Nephron (organoid): Measurements from ENCODE around the gene CALB2.

Experiments
- H3K27ac Mint-ChIP-seq, 3 experiments: 2 replicates each; pipeline ENCODE4 v1.8.0; 2020; ENCODE audit warnings: mixed read lengths in 3 of 3, mild to moderate bottlenecking in 2 of 3, moderate library complexity in 1 of 3
- H3K27me3 Mint-ChIP-seq: 2 replicates; pipeline ENCODE4 v1.8.0; 2021; ENCODE audit warnings: low read depth, mild to moderate bottlenecking, moderate library complexity, mixed read lengths
- H3K36me3 Mint-ChIP-seq: 2 replicates; pipeline ENCODE4 v1.8.0; 2020; ENCODE audit warnings: low read depth, mixed read lengths
- H3K4me1 Mint-ChIP-seq: 2 replicates; pipeline ENCODE4 v1.8.0; 2020; ENCODE audit warnings: mixed read lengths
- H3K4me3 Mint-ChIP-seq, 3 experiments: 2 replicates each; pipeline ENCODE4 v1.8.0; 2020; ENCODE audit warnings: mild to moderate bottlenecking in 3 of 3, mixed read lengths in 3 of 3, moderate library complexity in 2 of 3
- H3K9me3 Mint-ChIP-seq: 2 replicates; pipeline ENCODE4 v1.8.0; 2020; ENCODE audit warnings: mixed read lengths
- TF ChIP-seq, protein P1 (sequence below), 3 experiments: fragments of 200-600 bp; sonication (generic); IDR thresholded peaks; one replicate each; pipeline ENCODE4 v1.5.0; 2021; ENCODE audit warnings: antibody characterized with exemption in 3 of 3; ENCODE audit not compliant: unreplicated experiment in 3 of 3

CALB2 gene

DNA sequence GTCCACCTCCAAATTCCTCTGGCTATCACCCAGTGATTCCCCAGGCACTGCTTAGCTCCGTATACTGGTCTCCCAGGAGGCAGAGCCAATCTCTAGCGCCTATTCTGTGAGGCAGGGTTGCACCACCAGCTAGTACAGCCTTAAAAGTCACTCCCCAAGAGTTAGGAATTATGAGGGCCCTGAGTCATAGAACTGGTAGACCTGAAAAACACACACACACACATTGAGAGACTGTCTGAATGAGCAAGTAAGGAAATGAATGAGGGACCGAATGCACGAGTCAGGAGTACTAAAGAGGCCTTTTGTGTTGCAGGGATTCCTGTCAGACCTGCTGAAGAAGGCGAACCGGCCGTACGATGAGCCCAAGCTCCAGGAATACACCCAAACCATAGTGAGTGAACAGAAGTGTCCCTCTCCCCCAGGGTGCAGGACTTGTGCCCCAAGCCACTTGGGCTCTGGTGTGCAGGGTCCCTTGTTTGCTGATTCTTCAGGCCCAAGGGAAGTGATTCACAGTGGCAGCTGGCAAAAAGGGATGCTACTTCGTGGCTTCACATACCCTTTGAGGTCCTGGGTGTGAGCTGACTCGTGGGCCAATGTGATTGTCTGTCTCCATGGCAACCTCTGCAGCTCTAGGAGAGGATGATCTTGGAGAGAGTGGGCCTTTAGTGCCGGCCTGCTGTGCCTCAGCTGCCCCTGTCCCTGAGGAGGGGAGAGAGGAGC is 24.7 kb downstream of the CALB2 start:
- no peaks in the 10 kb centered on the region for H3K36me3 Mint-ChIP-seq
- H3K4me3 Mint-ChIP-seq = no peak overlapping the region
- peaks cover 2% of the 10 kb centered on the region for H3K9me3 Mint-ChIP-seq
- H3K27ac Mint-ChIP-seq = no peak overlapping the region
- peaks cover 57% of the 10 kb centered on the region for H3K27me3 Mint-ChIP-seq
- H3K4me1 Mint-ChIP-seq = peaks cover 9% of the 10 kb centered on the region
- TF ChIP-seq, protein P1, sequence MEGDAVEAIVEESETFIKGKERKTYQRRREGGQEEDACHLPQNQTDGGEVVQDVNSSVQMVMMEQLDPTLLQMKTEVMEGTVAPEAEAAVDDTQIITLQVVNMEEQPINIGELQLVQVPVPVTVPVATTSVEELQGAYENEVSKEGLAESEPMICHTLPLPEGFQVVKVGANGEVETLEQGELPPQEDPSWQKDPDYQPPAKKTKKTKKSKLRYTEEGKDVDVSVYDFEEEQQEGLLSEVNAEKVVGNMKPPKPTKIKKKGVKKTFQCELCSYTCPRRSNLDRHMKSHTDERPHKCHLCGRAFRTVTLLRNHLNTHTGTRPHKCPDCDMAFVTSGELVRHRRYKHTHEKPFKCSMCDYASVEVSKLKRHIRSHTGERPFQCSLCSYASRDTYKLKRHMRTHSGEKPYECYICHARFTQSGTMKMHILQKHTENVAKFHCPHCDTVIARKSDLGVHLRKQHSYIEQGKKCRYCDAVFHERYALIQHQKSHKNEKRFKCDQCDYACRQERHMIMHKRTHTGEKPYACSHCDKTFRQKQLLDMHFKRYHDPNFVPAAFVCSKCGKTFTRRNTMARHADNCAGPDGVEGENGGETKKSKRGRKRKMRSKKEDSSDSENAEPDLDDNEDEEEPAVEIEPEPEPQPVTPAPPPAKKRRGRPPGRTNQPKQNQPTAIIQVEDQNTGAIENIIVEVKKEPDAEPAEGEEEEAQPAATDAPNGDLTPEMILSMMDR (IDR thresholded peaks at IDR 0.05; ENCODE audit: unreplicated experiment in 3 of 3) = no peak

DNA sequence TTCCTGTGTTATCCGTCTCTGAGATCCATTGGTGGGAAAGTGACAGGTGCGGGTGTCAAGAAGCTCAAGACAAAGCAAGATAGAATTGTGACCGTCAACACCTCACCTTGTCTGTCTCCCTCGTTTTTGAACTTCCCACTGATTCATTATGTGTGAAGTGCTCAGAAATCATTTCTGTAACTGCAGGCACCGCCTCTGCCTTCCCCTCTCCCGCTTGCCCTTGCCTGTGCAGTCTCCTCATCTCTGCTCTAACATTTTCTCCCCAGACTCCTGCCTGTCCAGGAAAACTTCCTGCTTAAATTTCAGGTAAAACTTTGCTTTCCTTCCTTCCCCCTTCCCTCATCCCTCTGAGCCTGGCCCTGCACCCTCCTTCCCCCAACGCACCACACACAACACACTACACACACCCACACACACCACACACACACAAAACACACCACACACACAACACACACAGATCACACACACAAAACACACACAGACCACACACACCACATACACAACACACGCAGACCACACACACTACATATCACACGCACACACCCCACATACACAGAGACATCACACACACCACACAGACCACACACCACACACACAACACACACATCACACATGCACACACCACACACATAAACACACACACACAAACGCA is 25.7 kb downstream of the CALB2 start:
- Mint-ChIP-seq H3K36me3 (no peaks in the 10 kb centered on the region), H3K9me3 (peaks cover 2% of the 10 kb centered on the region), H3K27me3 (peaks cover 52% of the 10 kb centered on the region), H3K4me1 (peaks cover 9% of the 10 kb centered on the region), H3K4me3 (no peak overlapping the region), H3K27ac (no peak overlapping the region)
- TF ChIP-seq, protein P1 (IDR thresholded peaks at IDR 0.05; ENCODE audit: unreplicated experiment in 3 of 3) = no peak

DNA sequence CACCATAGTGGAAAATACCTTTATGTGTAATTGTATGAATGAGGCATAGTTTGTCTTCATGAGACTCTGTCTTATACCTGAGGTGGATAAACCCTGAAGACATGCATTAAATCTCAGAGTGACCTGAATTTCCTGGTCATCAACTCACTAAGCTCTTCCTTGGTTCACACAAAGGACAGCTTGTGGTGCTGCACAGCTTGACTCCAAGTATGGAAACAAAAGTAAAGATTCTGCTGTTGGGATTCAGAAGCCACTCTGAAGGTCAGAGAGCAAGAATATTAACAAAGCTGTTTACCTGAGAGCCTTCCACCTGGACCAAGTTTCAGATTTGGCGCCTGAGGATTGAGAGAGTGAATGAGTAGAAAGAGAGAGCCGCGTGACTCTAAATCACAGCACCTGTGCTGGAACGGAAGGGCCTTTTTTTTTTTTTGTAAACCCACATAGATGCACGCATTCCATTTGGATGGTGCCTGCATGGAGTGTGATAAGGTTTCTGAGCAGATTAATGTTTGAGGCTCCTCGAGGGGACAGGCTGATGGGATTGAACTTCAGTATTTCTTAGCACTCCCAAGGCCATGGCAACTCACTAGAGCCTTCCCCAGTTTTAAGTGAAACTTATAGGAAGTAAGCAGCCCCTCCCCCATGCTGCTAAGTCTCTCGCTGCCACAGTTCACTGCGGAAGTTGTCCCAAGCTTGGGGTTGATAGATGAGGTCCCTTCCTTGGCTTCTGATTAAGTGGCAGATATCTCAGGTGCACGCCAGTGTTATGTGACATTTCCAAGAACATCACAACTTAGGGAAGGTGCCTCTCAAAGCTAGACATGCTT is 28.7 kb downstream of the CALB2 start:
- H3K4me1 Mint-ChIP-seq = peaks cover 9% of the 10 kb centered on the region
- TF ChIP-seq, protein P1 (IDR thresholded peaks at IDR 0.05; ENCODE audit: unreplicated experiment in 3 of 3) = no peak
- no peak overlapping the region for H3K27ac Mint-ChIP-seq

DNA sequence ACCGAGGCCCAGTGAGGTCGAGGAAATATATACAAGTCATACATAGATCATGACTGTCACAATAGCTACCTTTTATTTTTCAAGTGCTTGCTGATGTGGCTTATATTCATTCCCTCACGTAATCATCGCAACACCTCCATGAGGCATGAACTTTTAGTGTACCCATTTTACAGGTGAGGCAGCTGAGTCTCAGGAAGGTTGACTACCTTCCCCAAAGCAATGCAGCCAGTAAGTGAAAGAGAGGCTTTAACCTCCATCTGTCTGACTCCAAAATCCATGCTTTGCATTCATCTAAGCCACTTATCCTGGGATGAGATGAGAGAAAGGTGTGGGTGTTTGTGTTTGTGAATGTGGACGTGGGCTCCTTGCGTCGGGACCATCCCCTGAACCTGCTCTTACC is 30.8 kb downstream of the CALB2 start:
- Mint-ChIP-seq H3K27me3 (peaks cover 50% of the 10 kb centered on the region), H3K9me3 (peaks cover 1% of the 10 kb centered on the region), H3K4me1 (peaks cover 9% of the 10 kb centered on the region), H3K27ac (no peak overlapping the region), H3K36me3 (no peaks in the 10 kb centered on the region), H3K4me3 (no peak overlapping the region)
- TF ChIP-seq, protein P1 (IDR thresholded peaks at IDR 0.05; ENCODE audit: unreplicated experiment in 3 of 3) = no peak

More for the DNA sequence above, 28.7 kb downstream of the CALB2 start:
- peaks cover 62% of the 10 kb centered on the region for H3K27me3 Mint-ChIP-seq
- H3K4me3 Mint-ChIP-seq = no peak overlapping the region
- H3K36me3 Mint-ChIP-seq = no peaks in the 10 kb centered on the region
- H3K9me3 Mint-ChIP-seq = peaks cover 2% of the 10 kb centered on the region

DNA sequence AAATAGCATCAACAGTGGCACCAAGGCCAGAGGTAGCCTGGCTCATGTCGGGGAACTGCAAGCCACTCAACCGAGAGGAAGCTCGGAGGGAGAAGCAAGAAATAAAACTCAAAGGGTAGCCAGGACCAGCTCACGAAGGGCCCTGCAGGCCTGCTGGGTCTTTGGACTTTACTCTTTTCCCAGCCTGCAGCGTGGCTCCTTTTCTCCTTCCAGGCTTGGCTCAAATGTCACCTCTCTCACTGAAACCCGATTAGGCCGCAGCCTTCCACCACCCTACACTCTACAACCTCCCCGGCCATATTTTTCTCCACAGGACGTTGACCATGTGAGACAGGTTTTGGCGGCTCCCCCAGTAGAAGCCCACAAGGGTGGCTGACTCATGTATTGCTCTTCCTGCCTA is 38.1 kb downstream of the CALB2 start:
- Mint-ChIP-seq H3K4me1 (no peaks in the 10 kb centered on the region), H3K4me3 (no peak overlapping the region), H3K27me3 (peaks cover 16% of the 10 kb centered on the region), H3K36me3 (no peaks in the 10 kb centered on the region), H3K9me3 (no peaks in the 10 kb centered on the region), H3K27ac (no peak overlapping the region)
- TF ChIP-seq, protein P1 (IDR thresholded peaks at IDR 0.05; ENCODE audit: unreplicated experiment in 3 of 3) = no peak
